Activated naive CD4-positive, alpha-beta T cell treated with anti-CD3 and anti-CD28 coated beads, Interleukin-2, amount 50 U/mL, for 72 hours (primary cell): Measurements from ENCODE around the gene RPL31. TPM values are rescaled to one million over a fixed set of nuclear protein-coding genes. Genes with fewer than 3 reads are reported as not detected.

ENCODE experiments used
- ATAC-seq, 2 donors: fragments of 150-1000 bp; cut with Tn5 transposase; 2 replicates each; pipeline ENCODE4 v1.10.0; 2021; ENCODE audit warnings: mild to moderate bottlenecking in 2 of 2, moderate library complexity in 2 of 2
- DNase-seq, 2 donors: peaks; one replicate each; pipeline ENCODE4 v3.0.0; 2021 to 2022; ENCODE audit warnings: low spot score in 2 of 2
- H3K27ac Mint-ChIP-seq, 2 donors: one replicate each; pipeline ENCODE4 v1.8.0; 2022; ENCODE audit warnings: mild to moderate bottlenecking in 2 of 2, mixed read lengths in 2 of 2
- H3K36me3 Mint-ChIP-seq, 2 donors: one replicate each; pipeline ENCODE4 v1.8.0; 2022; ENCODE audit warnings: mixed read lengths in 2 of 2
- H3K9me3 Mint-ChIP-seq, 2 donors: one replicate each; pipeline ENCODE4 v1.8.0; 2022; ENCODE audit warnings: mixed read lengths in 2 of 2
- total RNA-seq, 2 donors: library from RNA; stranded (reverse); gene quantifications; one replicate each; pipeline ENCODE4 v1.2.3, GENCODE V29; 2022

The RPL31 gene
- total RNA-seq, 2 donors from 2014 or later = 1,392 to 1,582 TPM

DNA sequence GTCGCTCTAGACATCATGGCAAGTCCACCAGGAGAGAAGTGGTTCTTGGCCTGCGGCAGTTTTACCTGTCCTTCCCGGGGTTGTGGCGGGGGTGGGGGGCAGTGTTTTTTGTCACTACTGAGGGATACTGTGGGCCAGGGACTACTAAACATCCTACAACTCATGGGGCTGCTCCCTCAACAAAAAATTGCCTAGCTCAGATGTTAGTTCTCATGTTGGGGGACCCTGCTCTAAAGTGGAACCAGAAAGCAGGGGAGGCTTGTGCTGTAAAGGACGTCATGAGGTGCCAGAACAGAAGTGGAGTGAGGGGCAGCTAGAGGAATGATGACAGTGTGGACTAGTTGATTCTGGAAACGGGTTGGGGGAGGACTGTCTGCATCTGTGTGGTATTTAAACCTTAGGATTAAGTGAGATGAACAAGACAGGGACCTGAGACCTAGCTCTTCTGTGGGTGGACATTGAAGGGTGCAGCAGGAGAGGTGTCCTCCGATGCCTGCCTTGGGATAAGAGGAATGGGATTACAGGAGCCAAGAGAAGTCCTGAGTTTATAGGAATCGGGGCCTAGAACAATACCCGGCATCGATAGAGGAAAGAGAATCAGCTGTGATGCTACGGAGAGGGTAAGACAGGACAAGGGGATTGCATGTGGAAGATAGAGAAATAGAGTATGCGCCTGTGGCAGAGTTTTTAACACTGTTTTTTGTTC is 2.7 kb downstream of the RPL31 start:
- no peaks in the 10 kb centered on the region for H3K9me3 Mint-ChIP-seq
- peaks cover 50 to 69% of the 10 kb centered on the region in 2 donors for H3K36me3 Mint-ChIP-seq

DNA sequence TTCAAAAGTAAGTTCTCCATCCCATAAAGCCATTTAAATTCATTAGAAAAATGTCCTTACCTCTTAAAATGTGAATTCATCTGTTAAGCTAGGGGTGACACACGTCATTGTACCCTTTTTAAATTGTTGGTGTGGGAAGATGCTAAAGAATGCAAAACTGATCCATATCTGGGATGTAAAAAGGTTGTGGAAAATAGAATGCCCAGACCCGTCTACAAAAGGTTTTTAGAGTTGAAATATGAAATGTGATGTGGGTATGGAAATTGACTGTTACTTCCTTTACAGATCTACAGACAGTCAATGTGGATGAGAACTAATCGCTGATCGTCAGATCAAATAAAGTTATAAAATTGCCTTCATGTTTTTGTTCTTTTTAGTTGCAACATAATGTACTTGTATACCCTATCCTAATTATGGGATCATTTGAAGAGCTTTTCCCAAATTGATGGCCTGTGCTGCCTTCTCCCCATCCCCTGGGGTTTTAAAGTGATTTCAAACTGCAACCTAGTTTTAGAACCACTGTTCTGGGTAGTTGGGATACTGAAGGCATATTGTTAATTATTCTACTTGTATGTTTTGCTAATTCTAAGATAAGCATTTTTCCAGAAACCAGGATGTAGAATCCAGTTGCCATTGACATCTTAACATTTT is 4.1 kb downstream of the RPL31 start:
- H3K36me3 Mint-ChIP-seq = peaks cover 50 to 69% of the 10 kb centered on the region in 2 donors
- DNase-seq (no peak), ATAC-seq (no peak)
- H3K27ac Mint-ChIP-seq = peak overlapping the region; percentile 39 to 40
- no peaks in the 10 kb centered on the region for H3K9me3 Mint-ChIP-seq

More for the DNA sequence above, 2.7 kb downstream of the RPL31 start:
- DNase-seq (no peak), ATAC-seq (no peak)
- peak overlapping the region; percentile 98 to 99 for H3K27ac Mint-ChIP-seq

DNA sequence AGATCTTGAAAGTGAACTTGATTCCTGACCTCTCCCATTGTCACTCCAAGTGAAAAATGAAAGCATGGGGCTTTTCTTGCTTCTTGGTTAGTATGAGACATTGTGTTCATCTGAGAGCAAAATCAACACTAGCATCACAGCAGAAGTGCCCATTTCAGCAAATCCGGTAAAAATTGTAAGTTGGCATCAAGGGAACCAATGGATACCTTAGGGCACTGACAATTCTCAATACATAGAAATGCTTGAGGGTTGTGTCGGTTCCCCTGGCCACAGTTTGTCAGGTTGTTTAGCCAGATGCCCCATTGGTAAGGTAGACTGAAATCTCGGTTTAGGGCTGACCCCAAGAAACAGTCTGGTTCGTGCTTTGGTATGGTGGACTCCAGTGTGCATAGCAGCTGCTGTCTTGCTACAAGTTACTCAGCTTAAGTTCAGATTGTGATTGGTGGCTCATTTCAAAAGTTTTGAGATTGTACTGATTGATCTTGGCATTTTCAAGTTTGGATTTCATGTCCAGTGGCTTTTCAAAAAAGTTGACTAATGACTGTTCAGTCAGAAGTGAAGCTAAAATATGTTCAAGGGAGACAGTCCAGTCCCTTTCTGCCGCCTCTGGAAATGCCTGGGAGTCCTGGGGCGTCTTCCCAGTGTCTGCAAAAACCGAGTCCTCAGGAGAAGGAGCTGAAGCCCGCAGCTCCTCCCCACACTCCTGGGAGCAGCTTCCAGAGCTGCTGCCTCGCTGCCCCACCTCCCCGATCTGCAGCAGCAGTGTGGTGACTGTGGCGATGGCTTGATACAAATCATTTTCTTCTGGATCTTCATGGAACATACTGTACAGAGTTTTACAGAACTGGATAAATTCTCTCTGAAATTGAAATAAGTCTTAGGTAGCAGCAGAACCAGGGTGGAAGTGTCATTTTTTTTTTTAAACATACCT is 5.6 kb downstream of the RPL31 start:
- Mint-ChIP-seq H3K36me3 (peaks cover 38 to 63% of the 10 kb centered on the region in 2 donors), H3K27ac (peak overlapping the region; percentile 68 to 79), H3K9me3 (no peaks in the 10 kb centered on the region)
- peak in 1 of 2 donors; percentile 23 for ATAC-seq
- no peak for DNase-seq

DNA sequence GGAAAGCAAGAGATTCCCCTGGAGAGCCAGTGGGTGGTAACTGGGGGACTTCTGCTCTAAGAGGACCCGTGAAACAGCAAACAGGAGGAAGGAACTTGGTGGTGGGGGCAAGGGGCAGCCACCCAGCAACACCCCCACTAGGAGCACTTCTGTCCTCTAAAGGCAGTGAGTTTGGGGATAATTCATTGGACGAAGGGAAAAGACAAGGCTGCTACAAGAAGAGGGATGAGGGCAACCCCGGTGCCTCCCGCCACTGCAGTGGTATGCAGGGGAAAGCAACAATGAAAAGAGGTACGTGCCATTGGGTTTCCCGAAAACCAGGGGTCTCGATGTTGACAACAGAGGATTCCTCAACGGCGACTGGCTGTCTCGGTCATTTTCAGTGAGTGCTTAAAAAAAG is 9.1 kb downstream of the RPL31 start:
- Mint-ChIP-seq H3K9me3 (no peaks in the 10 kb centered on the region), H3K36me3 (peaks cover 12 to 49% of the 10 kb centered on the region in 2 donors), H3K27ac (peak overlapping the region in 1 of 2 donors; percentile 91)
- ATAC-seq (no peak), DNase-seq (no peak)

DNA sequence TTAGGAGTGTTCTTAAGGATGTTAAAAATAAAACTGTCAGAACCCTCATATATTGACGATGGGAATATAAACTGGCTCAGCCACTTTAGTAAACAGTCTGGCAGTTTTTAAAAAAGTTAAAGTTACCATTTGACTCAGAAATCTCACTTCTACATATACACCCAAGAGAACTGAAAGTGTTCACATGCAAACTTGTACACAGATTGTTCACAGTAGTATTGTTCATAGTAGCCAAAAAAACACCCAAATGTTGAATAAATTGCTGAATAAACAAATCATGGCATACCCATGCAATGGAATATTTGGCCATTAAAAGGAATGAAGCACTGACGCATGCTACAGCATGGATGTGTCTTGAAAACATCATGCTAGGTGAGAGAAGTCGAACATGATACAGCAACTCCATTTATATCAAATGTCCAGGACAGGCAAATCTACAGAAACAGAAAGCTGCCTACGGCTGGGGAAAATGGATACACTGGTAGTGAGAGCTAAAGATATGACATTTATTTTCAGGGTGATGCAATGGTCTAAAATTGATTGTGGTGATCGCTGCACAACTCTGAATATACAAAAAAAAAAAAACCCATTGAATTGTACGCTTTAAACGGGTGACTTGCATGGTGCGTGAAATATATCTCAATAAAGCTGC is 10.1 kb downstream of the RPL31 start:
- peak in 1 of 2 donors; percentile 77 for ATAC-seq

DNA sequence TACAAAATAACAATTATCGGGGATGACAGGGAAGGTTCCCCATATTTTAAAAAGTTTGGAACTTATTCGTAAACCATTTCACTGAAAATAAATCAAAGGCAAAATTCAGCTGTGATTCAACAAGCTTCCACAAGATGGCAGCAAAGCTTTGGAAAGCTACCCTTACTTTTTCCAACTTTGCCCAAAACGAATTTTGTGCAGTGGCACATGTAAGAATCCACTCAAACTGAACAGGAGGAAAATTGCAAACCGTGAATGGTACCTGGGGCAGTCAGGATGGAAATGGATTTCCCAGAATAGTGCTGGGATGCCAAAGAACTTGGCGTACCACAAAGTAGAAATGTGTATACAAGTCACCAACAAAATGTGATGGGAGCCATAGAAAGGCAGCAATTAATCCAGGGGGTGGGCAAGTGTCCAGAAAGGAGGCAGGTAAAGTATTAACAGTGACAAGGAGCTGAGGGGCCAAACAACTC is 10.7 kb downstream of the RPL31 start:
- H3K27ac Mint-ChIP-seq = no peak overlapping the region
- DNase-seq = peak in 1 of 2 donors; percentile 43
- no peak for ATAC-seq
- no peaks in the 10 kb centered on the region for H3K9me3 Mint-ChIP-seq
- peaks cover 9 to 34% of the 10 kb centered on the region in 2 donors for H3K36me3 Mint-ChIP-seq

More for the DNA sequence above, 10.1 kb downstream of the RPL31 start:
- no peak for DNase-seq
- H3K27ac Mint-ChIP-seq = peak overlapping the region in 1 of 2 donors; percentile 3
- H3K36me3 Mint-ChIP-seq = peaks cover 9 to 39% of the 10 kb centered on the region in 2 donors
- no peaks in the 10 kb centered on the region for H3K9me3 Mint-ChIP-seq

DNA sequence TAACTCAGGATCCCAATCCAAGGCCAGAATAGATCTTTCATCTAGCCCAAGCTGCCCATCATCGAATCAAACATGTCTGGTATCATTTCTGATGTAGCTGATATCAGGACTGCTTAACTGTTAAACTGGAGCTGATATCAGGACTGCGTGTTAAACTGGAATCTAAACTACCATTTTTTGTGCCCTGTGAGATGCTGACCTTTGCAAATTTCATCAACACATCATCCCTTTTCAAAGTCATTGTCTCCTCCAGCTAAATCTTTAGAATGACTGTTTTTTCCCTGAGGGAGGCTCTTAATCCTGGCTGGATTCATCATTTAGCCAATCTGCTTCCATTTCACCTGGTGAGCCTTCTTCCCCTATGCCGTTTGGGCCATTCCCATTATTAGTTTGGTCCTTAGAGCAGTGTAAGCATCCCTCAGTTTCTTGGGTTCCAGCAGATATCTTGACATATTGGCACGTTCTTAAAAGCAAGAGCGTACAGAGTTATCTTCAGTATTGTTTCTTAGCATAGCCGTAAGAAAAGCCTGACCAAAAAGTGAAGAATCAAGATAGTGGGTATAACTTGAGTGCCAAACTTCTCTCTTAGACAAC is 12.3 kb downstream of the RPL31 start:
- ATAC-seq (no peak), DNase-seq (no peak)
- H3K36me3 Mint-ChIP-seq = peaks cover 9 to 28% of the 10 kb centered on the region in 2 donors
- no peak overlapping the region for H3K27ac Mint-ChIP-seq
- H3K9me3 Mint-ChIP-seq = no peaks in the 10 kb centered on the region

DNA sequence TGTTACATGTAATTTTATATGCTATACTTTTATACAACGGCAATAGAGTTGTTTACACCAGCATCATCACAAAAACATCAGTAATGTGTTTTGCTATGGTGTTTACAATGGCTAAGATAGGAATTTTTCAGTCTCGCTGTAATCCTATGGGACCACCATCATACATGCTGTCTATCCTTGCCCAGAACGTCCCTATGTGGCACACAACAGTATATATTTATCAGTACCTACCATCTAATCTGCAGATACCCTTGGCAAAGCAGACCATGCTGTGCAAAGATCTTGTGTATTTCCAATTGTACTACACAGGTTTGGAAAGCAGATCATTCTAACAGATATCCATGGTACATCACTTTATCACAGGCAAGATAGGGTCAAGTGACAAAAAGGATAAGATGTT is 15.3 kb downstream of the RPL31 start:
- Mint-ChIP-seq H3K36me3 (peaks cover 9 to 24% of the 10 kb centered on the region in 2 donors), H3K9me3 (no peaks in the 10 kb centered on the region)
- DNase-seq = no peak

DNA sequence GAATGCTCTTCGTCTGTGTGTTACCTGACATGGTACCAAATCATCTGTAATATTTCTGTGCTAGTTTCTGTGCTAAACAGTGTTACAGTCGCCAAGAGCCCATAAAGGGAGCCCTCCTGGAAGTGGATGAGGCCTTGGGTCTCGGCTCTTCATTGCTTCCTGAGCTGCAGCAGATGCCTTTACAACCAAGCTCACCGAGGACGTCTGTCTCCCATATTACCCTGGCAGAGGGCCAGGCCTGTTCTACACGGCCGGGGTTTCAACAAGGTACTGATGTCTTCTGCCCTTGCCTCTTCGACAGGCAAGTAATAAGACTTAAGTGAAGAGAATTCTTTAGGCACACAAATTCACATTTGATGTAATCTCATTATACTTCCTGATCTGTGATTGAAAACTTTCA is 16.8 kb downstream of the RPL31 start:
- no peaks in the 10 kb centered on the region for H3K9me3 Mint-ChIP-seq
- H3K36me3 Mint-ChIP-seq = peaks cover under 1 to 12% of the 10 kb centered on the region in 2 donors
- no peak for ATAC-seq
- peak overlapping the region in 1 of 2 donors; percentile 73 for H3K27ac Mint-ChIP-seq
- no peak for DNase-seq

More for the DNA sequence above, 15.3 kb downstream of the RPL31 start:
- no peak for ATAC-seq
- H3K27ac Mint-ChIP-seq = no peak overlapping the region

DNA sequence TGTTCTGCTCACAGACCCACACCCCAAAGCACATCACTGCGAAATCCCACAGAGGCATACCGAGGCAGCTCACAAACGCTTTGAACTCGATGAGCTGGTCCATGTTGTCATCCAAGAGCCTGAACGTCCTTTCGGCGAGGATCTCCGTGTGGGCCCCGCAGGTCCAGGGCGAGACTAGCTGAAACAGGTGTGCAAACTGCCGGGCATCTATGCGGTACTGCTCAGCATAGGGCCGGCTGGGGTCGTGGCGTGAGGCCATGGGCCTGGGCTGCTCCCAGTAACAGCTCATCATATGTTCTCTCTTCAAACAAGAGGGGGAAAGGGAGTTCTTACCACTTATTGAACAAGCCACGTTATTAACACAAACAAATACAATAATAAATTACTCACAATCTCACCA is 20.1 kb downstream of the RPL31 start:
- Mint-ChIP-seq H3K27ac (no peak overlapping the region), H3K36me3 (no peaks in the 10 kb centered on the region), H3K9me3 (no peaks in the 10 kb centered on the region)
- ATAC-seq = no peak
- DNase-seq = no peak

DNA sequence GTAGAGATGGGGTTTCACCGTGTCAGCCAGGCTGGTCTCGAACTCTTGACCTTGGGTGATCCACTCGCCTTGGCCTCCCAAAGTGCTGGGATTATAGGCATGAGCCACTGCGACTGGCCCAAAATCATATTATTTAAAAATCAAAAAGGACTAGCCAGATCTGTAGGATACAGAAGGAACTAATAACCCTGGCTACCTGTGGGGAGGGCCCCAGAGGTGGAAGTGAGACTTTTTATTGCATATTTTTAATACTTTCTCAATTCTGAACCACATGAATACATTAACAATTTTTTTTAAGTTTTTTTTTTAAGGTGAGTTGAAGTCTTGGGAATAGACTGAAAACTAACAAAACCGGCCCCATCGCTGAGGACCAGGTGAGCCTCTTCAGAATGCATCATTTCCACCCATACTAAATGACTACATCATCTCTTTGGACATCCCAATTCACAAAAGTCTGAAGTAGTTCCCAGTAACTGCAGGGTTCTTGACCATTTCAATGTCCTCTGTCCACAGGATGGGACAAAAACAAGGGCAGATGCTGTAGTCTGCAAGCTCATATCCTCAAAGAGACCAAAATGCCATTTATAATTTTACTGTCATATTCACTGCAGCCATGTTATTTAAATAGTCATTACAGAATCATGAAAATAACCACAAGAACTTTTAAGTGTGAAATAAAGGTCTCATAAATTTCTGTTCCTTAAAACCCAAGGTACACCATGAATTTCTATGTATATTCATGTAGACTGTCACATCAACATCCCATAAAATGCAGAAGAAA is 21.4 kb downstream of the RPL31 start:
- Mint-ChIP-seq H3K36me3 (no peaks in the 10 kb centered on the region), H3K9me3 (no peaks in the 10 kb centered on the region), H3K27ac (no peak overlapping the region)
- DNase-seq (no peak), ATAC-seq (no peak)

DNA sequence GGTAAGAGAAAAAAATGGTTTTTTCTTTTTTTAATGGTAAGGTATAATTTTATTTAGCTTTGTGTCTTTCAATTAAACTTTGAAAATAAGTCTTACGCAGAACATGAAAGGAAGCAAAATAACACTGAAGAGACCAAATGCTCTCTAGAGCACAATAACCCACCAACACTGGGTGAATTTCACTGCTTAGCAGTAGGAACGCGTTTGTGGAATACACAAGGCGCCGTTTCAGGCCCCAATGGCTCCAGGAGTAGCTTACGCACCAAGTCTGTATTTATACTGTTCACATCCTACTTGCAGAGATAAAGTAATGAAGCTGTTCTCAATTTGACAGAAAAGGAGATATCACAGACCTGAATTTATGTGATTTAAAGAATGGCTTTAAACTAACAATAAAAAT is 23.5 kb downstream of the RPL31 start:
- no peaks in the 10 kb centered on the region for H3K36me3 Mint-ChIP-seq
- H3K9me3 Mint-ChIP-seq = no peaks in the 10 kb centered on the region
- ATAC-seq = no peak
- DNase-seq = no peak
- no peak overlapping the region for H3K27ac Mint-ChIP-seq

DNA sequence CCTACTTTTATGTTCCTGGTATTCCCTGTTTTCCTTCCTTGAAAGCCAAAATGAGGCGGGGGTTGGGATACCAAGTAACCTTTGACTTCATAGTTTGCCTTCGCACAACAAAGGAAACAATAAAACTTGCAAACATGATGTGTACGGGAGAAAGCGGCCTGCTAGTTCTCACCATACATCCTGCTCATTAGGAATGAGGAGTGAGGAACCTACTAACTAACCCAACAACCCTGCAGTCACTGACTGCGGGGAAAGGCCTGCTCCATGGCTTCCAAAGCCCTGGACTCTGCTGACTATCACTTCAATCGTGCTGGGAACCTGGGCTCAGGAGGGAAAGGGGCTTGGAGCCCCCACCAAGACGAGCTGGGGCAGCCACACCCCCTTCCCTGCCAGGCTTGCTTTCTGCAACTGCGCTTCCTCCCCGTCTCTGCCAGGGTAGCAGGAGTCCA is 24.2 kb downstream of the RPL31 start:
- ATAC-seq (no peak), DNase-seq (no peak)
- H3K27ac Mint-ChIP-seq = no peak overlapping the region
- H3K9me3 Mint-ChIP-seq = no peaks in the 10 kb centered on the region
- no peaks in the 10 kb centered on the region for H3K36me3 Mint-ChIP-seq

DNA sequence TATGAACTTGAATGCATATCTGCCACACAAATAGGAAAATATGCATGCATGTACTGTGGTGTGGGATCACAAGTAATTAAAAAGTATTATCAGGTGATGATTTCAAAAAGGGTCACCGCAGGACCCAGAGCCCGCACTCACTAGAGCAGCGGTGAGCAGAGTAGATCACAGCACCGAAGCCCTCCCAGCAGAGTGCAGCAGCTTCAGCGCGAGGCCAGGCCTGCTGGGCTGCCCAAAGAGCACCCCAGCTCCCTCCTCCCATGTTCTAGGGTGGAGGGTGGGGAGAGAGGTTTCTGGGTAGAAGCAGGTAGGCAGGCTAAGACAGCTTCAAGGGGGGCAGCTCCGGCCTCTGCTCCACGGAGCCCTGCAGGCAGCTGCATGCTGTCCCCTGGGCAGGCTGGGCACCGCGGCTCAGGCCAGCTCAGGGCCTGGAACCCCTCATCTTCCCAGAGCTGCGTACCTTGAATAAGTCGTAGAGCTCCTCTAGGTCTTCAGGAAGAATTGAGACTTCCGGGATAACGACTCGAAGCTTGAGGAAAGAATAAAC is 24.9 kb downstream of the RPL31 start:
- ATAC-seq (no peak), DNase-seq (no peak)
- H3K27ac Mint-ChIP-seq = no peak overlapping the region
- no peaks in the 10 kb centered on the region for H3K36me3 Mint-ChIP-seq
- H3K9me3 Mint-ChIP-seq = no peaks in the 10 kb centered on the region

DNA sequence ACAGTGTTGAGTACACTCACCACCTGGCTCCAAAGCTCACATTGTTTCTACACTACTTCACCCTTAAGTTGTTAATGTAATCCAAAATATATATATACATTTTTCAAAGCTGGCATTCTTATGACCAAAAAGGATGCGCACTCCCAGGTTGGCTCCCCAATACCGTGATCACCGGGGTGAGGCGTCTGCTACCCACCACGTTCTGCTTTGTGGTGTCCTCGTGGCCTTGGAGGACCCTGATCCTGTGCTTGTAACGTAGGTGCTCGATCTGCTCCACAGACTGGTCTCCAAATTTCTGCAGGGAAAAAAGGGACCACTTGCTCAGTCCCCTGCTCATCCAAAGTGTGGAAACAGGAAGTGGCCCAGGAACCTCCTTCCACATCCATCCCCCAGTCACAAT is 25.8 kb downstream of the RPL31 start:
- H3K36me3 Mint-ChIP-seq = no peaks in the 10 kb centered on the region
- DNase-seq = no peak
- ATAC-seq = no peak

More for the DNA sequence above, 25.8 kb downstream of the RPL31 start:
- Mint-ChIP-seq H3K9me3 (no peaks in the 10 kb centered on the region), H3K27ac (no peak overlapping the region)
